ENCODE results near the gene BCL11B.

- no peak for TF ChIP-seq FOXM1 (IDR thresholded peaks at IDR 0.05; ENCODE audit: borderline replicate concordance)
- TF ChIP-seq CTBP1 (IDR thresholded peaks at IDR 0.05; ENCODE audit: borderline replicate concordance): no peak
- TF ChIP-seq TARDBP (IDR thresholded peaks at IDR 0.05): no peak
- TF ChIP-seq SP1 (IDR thresholded peaks at IDR 0.05): no peak
- TF ChIP-seq FOXA1 (IDR thresholded peaks at IDR 0.05): no peak
- no peak for TF ChIP-seq L3MBTL2 (conservative IDR thresholded peaks at IDR 0.05)
- TF ChIP-seq LEF1 (IDR thresholded peaks at IDR 0.05; ENCODE audit: borderline replicate concordance): no peak
- no peak for TF ChIP-seq ZNF384 (IDR thresholded peaks at IDR 0.05)
Measured at GRCh38 chr14:99146616-99147365, 125.2 kb downstream of the BCL11B start.

Data from HEK293T (cell line).